ENCODE data around the gene EDC3.

The EDC3 gene

GRCh38 chr15:74723187-74723586 is 27.4 kb upstream of the EDC3 start:
- in situ Hi-C loops (cut with HindIII; ENCODE audit: low sequenced_read_pairs), result no loop called here
- no peak for DNase-seq (ENCODE audit: low read depth)
- TF ChIP-seq, protein P1, sequence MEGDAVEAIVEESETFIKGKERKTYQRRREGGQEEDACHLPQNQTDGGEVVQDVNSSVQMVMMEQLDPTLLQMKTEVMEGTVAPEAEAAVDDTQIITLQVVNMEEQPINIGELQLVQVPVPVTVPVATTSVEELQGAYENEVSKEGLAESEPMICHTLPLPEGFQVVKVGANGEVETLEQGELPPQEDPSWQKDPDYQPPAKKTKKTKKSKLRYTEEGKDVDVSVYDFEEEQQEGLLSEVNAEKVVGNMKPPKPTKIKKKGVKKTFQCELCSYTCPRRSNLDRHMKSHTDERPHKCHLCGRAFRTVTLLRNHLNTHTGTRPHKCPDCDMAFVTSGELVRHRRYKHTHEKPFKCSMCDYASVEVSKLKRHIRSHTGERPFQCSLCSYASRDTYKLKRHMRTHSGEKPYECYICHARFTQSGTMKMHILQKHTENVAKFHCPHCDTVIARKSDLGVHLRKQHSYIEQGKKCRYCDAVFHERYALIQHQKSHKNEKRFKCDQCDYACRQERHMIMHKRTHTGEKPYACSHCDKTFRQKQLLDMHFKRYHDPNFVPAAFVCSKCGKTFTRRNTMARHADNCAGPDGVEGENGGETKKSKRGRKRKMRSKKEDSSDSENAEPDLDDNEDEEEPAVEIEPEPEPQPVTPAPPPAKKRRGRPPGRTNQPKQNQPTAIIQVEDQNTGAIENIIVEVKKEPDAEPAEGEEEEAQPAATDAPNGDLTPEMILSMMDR (IDR thresholded peaks at IDR 0.05; ENCODE audit: low read depth, low read length, missing control alignments), result no peak
- H3K4me3 ChIP-seq (ENCODE audit: low read depth, low read length), result no peak overlapping the region

DNA sequence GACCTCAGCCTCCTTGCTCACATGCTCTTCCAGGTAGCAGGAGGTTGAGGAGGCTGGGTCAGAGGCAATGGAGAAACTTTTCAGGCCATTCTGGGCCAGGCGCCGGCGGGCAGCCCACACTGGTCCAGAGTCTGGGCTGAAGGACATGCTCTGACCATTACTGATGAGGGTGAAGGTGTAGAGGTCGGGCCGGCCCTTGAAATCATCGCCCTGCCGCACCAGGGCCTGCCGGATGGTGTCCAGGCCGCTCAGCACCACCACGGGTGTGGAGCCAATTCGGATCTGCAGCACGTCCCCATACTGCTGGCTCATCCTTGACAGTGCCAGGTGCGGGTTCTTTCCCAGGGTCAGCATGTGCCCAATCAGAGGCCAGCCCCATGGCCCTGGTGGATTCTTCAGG is 26.8 kb upstream of the EDC3 start:
- no peak for DNase-seq (ENCODE audit: low read depth)
- in situ Hi-C loops (cut with HindIII; ENCODE audit: low sequenced_read_pairs), result no loop called here
- TF ChIP-seq, protein P1 (IDR thresholded peaks at IDR 0.05; ENCODE audit: low read depth, low read length, missing control alignments), result no peak
- H3K4me3 ChIP-seq (ENCODE audit: low read depth, low read length), result no peak overlapping the region

DNA sequence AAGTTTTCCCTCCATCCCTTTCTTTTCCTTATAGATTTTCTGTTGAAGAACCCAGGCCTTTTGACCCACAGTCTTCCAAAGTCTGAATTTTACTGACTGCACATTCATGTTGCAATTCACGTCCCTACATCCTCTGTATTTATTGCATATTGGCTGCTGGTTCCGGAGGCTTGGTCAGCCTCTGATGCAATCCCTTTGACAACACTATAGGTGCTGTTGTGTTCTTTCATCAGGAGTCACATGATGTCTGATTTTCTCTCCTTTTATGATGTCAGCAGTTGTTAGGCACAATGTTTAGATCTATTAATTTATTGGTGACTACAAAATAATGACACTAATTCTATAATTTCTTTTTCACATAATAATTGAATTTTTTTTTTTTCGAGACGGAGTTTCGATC is 20.8 kb upstream of the EDC3 start:
- no peak overlapping the region for H3K4me3 ChIP-seq (ENCODE audit: low read depth, low read length)
- in situ Hi-C loops (cut with HindIII; ENCODE audit: low sequenced_read_pairs), result no loop called here
- no peak for DNase-seq (ENCODE audit: low read depth)
- TF ChIP-seq, protein P1 (IDR thresholded peaks at IDR 0.05; ENCODE audit: low read depth, low read length, missing control alignments), result no peak

- H3K4me3 ChIP-seq (ENCODE audit: low read depth, low read length), result no peak overlapping the region
- no peak for DNase-seq (ENCODE audit: low read depth)
- TF ChIP-seq, protein P1 (IDR thresholded peaks at IDR 0.05; ENCODE audit: low read depth, low read length, missing control alignments), result no peak
- in situ Hi-C loops (cut with HindIII; ENCODE audit: low sequenced_read_pairs), result no loop called here
Observed at GRCh38 chr15:74712311-74712710, 16.5 kb upstream of the EDC3 start.

GRCh38 chr15:74710319-74711094 is 14.7 kb upstream of the EDC3 start:
- no peak overlapping the region for H3K4me3 ChIP-seq (ENCODE audit: low read depth, low read length)
- no peak for DNase-seq (ENCODE audit: low read depth)
- in situ Hi-C loops (cut with HindIII; ENCODE audit: low sequenced_read_pairs), result no loop called here
- TF ChIP-seq, protein P1 (IDR thresholded peaks at IDR 0.05; ENCODE audit: low read depth, low read length, missing control alignments), result no peak

DNA sequence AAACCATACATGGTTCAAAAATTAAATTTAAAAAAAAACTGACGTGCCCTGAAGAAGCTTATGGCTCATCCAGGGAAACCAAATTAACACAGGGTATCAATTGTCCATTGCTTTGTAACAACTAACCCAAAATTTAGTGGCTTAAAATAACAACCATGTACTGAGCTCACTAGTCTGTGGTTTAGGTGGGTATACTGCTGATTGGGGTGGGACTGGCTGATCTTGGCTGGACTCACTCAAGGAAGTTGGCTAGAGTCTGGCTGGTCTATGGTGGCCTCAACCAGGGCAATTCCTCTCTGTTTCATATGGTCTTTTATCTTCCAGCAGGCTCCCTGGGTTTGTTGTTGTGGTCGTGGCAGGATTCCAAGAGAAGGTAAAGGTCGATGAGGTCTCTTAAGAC is 14.1 kb upstream of the EDC3 start:
- in situ Hi-C loops (cut with HindIII; ENCODE audit: low sequenced_read_pairs), result loop anchor here (5.0 kb wide), 2 partner anchors 62 to 78 kb away; no protein-coding TSS in a partner anchor
- H3K4me3 ChIP-seq (ENCODE audit: low read depth, low read length), result no peak overlapping the region
- DNase-seq (ENCODE audit: low read depth), result no peak
- TF ChIP-seq, protein P1 (IDR thresholded peaks at IDR 0.05; ENCODE audit: low read depth, low read length, missing control alignments), result no peak

Data from astrocyte of the cerebellum (primary cell).